Measurements from ENCODE around the gene SS18L1. TPM values are rescaled to one million over a fixed set of nuclear protein-coding genes. Genes with fewer than 3 reads are reported as not detected.

The SS18L1 gene, protein sequence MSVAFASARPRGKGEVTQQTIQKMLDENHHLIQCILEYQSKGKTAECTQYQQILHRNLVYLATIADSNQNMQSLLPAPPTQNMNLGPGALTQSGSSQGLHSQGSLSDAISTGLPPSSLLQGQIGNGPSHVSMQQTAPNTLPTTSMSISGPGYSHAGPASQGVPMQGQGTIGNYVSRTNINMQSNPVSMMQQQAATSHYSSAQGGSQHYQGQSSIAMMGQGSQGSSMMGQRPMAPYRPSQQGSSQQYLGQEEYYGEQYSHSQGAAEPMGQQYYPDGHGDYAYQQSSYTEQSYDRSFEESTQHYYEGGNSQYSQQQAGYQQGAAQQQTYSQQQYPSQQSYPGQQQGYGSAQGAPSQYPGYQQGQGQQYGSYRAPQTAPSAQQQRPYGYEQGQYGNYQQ
- 9.4 and 12.8 TPM in 2 replicates for total RNA-seq

GRCh38 chr20:62143081-62143956 lies at the start of gene SS18L1, which contains the start of gene PSMA7:
Gene SS18L1 (plus strand): TSS chr20:62143769. CDS start chr20:62143821, 52 bp downstream.
Gene PSMA7 (minus strand): TSS chr20:62143394. CDS start chr20:62143303, 91 bp downstream.

GRCh38 chr20:62121776-62122653 lies 21.6 kb upstream of the SS18L1 start, which contains the start of gene LSM14B:
Gene LSM14B (plus strand): TSS chr20:62122475. CDS start chr20:62122667, 192 bp downstream.

GRCh38 chr20:62182469-62183425 lies 39.2 kb downstream of the SS18L1 start, which contains the start of gene MTG2:
Gene MTG2 (plus strand): TSS chr20:62183028. CDS start chr20:62193421, 10,393 bp downstream.

GRCh38 chr20:62219992-62220665 lies 76.6 kb downstream of the SS18L1 start, which contains the start of gene HRH3:
Gene HRH3 (minus strand): TSS chr20:62220278. CDS start chr20:62219970, 308 bp downstream.

Other genes with a start within 250 kb of the SS18L1 start
- 3.4 and 4.9 TPM in 2 replicates for gene TAF4, start 77.9 kb upstream of the SS18L1 start, total RNA-seq
- gene LSM14B, start 21.3 kb upstream of the SS18L1 start, total RNA-seq: 39.0 and 48.4 TPM in 2 replicates
- 366 and 432 TPM in 2 replicates for gene PSMA7, start 375 bp upstream of the SS18L1 start, total RNA-seq
- 16.8 and 23.4 TPM in 2 replicates for gene MTG2, start 39.3 kb downstream of the SS18L1 start, total RNA-seq
- gene HRH3, start 76.5 kb downstream of the SS18L1 start, total RNA-seq: not detected in 2 replicates
- 45.6 and 48.4 TPM in 2 replicates for gene OSBPL2, start 94.8 kb downstream of the SS18L1 start, total RNA-seq
- 152 and 180 TPM in 2 replicates for gene ADRM1, start 159.2 kb downstream of the SS18L1 start, total RNA-seq
- 85.3 and 124 TPM in 2 replicates for gene LAMA5, start 223.5 kb downstream of the SS18L1 start, total RNA-seq
- gene RPS21, start 243.3 kb downstream of the SS18L1 start, total RNA-seq: 756 and 909 TPM in 2 replicates

Data from tracheal epithelial cell (primary cell).